GM21825 (cell line): ENCODE results near the gene PALD1.

Experiments
- ATAC-seq: cut with Tn5 transposase; IDR thresholded peaks from one replicate; pipeline ENCODE4 v1.9.1; 2021; ENCODE audit warnings: mild to moderate bottlenecking, moderate library complexity; ENCODE audit not compliant: unreplicated experiment

The PALD1 gene

DNA sequence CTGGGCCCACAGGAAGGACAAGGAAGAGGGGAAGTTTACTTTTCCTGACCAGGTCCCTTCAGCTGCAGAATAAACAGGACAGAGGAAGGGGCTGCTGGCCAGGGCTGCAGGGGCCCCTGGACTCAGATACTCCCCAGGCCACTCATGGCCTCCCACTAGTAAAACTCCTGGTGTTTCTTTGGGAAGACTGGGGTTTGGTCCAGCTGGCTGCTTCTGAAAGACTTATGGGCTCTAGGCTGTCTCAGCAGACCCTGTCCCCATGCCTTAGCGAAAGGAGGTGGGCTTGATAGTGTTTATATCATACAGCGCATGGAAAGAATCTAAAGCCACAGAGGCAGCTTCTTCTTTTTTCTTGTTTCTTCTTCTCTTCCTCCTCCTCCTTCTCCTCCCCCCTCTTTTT is 56.4 kb downstream of the PALD1 start:
- no peak for ATAC-seq

- no peak for ATAC-seq
Measured at GRCh38 chr10:70535451-70535850, 56.9 kb downstream of the PALD1 start.

DNA sequence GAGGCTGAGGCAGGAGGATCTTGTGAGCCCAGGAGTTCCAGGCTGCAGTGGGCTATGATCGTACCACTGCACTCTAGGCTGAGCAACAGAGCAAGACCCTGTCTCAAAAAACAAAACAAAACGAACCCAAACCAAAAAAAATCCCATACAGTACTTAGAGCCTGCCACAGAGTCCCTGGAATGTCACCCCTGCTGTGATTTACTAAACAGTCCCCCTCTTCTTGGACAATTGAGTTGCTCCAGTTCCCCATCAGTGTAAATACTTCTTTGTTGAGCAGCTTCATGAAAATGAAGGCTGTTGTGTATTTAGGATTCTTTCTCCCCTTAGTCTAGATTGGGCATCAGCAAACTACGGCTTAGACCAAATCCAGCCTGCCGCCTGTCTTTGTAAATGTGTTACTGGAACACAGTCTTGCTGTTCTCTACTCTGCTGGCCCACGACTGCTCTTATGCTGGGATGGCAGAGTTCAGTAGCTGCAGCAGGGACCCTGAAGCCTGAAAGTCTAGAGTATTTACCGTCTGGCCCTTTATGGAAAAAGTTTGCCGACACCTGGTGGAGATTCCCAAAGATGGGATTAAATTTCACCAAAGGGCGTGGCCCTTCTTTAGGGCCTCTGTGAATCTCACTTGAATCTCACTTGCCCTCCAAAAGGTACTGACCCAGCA is 57.8 kb downstream of the PALD1 start:
- no peak for ATAC-seq

DNA sequence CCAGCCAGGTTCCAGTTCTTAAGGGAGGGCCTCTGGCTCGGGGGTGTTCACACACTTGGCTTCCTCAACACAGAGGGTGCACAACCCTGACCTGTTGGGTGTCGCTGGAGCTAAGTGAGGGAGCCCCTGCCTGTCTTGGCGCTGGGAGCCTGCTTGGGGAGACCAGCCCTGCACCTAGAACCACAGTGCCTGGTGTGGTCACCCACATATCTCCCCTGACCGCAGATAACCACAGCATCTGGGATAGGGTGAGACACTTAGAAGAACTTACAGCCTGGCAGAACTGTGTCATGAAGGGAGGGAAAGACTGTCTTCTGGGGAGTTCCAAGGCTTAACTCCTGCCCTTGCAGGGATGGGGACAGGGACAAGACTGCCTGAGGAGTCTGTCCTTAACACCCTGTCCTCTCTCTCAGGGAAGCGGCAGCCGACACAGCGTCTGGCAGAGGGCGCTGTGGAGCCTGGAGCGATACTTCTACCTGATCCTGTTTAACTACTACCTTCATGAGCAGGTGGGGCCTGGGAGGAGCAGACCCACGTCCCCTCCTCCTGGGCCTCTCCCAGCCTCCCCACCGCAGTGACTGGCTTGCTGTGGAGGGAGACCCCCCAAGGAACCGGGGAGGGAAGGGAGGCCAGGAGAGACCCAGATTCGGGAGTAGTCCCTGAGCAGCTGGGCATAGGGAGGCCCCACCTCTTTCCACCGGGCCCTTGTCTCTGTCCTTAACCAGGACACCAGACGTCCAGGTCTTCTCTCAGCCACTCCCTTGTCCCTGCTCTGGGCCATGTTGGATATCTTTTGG is 59.0 kb downstream of the PALD1 start:
- no peak for ATAC-seq

DNA sequence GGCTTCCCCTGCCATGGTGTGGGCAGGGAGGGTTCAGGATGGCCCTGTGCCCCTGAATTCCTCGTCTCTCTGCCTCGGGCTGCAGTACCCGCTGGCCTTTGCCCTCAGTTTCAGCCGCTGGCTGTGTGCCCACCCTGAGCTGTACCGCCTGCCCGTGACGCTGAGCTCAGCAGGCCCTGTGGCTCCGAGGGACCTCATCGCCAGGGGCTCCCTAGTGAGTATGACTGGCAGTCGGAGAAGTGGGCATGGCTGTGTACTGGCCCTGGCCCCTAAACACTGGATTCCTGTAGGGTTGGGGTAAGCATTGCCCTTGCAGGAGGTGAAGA is 59.6 kb downstream of the PALD1 start:
- no peak for ATAC-seq

- no peak for ATAC-seq
Measured at GRCh38 chr10:70538731-70539338, 60.3 kb downstream of the PALD1 start.

GRCh38 chr10:70539471-70539870 is 60.9 kb downstream of the PALD1 start:
- no peak for ATAC-seq

GRCh38 chr10:70540089-70540788 is 61.7 kb downstream of the PALD1 start:
- ATAC-seq: no peak

- ATAC-seq: no peak
Measured at GRCh38 chr10:70540789-70541360, 62.3 kb downstream of the PALD1 start.

DNA sequence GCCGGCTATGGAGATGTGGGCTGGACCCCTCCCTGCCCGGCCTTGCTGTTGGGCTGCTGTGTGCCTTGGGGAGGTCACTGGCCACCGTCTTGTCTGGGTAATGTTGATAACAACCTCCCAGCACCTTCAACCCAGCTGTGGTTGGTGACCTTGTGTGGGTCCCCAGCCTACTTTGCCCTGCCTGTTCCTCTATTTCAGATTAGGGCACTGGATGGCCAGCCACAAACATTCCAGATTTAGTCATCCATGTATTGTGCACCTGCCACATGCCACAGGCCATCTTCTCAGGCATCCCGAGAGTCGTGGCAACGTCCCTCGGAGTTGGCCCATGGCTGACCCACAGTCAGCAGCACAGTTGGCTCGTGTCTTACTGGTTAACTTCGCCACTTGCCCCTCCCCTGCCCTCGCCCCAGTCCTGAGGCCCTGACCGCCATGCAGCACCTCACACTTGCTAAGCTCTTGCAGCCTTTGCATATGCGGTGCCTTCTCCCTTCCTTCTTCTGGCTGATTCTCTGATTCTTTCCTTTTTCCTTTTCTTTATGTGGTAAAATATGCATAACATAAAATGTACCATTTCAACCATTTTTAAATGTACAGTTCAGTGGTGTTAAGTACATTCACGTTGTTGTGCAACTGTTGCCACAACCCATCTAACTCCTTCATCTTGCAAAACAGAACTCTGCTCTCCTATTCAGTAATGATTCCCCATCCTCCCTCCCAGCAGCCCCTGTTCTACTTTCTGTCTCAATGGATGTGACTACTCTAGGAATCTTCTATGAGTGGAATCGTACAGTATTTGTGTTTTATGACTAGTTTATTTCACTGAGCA is 63.4 kb downstream of the PALD1 start:
- no peak for ATAC-seq

DNA sequence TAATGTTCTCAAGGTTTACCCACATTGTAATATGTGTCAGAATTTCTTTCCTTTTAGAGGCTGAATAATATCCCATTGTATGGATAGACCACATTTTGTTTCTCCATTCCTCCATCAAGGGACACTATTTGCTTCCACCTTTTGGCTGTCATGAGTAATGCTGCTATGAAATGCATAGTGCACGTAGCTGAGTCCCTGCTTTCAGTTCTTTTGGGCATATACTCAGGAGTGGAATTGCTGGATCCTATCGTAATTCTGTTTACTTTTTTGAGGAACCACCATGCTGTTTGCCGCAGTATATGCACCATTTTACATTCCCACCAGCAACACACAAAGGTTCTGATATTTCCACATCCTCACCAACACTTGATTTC is 64.0 kb downstream of the PALD1 start:
- no peak for ATAC-seq

DNA sequence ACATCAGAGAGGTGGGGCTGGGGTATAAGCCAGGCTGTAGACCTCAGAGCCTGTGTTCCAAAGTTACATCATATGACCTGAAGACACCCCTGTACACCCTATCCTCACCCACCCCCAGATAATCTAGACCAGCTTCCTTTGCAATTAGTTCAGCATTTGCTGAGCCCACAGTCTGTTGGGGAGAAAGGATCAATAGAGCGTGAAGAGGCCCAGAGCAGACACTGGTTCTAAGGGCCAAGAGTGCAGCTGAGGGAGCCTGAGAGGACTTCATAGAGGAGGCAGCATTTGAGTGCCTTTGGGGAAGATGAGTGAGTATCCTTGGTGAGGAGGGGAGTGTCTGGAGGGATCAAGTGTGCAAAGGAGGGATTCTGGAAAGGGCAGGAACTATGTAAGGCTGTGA is 65.3 kb downstream of the PALD1 start:
- no peak for ATAC-seq

GRCh38 chr10:70544431-70545340 is 66.1 kb downstream of the PALD1 start:
- ATAC-seq: no peak

- no peak for ATAC-seq
Measured at GRCh38 chr10:70546584-70546983, 68.0 kb downstream of the PALD1 start.

DNA sequence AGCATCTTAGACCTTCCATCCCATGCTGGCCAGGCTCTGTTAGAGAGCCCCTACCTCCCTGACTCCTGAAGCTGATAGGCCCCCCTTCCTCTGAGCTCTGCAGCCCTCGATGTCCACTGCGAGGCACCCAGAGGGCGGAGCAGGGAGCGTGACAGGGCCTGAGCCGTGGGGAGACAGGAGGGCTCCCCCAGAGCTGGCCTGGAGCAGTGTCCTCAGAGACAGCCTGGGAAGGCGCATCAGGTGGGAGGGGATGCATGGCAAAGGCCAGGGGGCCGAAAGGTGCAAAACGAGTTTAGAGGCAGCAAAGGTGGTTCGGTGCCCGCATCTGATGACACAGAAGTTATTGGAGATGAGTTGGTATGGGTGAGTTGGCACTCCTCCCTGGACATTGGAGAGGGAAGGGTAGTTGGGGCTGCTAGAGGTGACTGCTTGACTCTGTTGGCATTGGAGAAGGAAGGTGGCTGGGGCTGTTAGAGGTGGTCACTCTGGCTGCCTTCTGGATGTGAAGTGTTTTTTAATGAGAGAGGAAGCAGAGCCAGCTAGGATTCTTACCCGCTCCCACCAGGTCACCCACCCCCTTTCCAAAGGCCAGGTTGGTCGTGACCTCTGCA is 70.9 kb downstream of the PALD1 start:
- ATAC-seq: no peak

GRCh38 chr10:70549962-70550458 is 71.4 kb downstream of the PALD1 start:
- ATAC-seq: no peak

DNA sequence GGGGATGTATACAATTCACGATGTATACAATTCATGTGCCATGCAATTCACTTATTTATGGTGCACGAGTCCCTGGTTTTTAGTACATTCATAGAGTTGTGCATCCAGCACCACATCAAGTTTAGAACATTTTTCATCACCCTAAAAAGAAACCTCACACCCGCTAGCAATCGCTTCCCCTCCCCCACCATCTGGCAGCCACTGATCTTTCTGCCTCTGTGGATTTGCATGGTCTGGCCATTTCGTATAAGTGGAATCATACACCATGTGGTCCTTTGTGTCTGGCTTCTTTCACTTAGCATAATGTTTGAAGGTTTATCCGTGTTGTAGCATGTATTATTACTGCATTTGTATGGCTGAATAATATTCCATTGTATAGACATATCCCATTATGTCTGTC is 71.9 kb downstream of the PALD1 start:
- ATAC-seq: no peak

GRCh38 chr10:70551466-70551865 is 72.9 kb downstream of the PALD1 start:
- ATAC-seq: no peak

- ATAC-seq: no peak
Measured at GRCh38 chr10:70551971-70552422, 73.4 kb downstream of the PALD1 start.
